Panc1 (cell line): ENCODE measurements around the gene SYT2. TPM values are rescaled to one million over a fixed set of nuclear protein-coding genes. Genes with fewer than 3 reads are reported as not detected.
"Not testable (repeated sequence)": the region's sequence is repeated elsewhere in the genome, so short reads cannot be mapped to it uniquely, and the experiment has no call there.

Source experiments
- ATAC-seq: fragments of 200-7000 bp; cut with Tn5 transposase; 2 replicates; pipeline ENCODE4 v1.9.1; 2020; ENCODE audit warnings: mild to moderate bottlenecking, moderate library complexity
- BruUV-seq: library from RNA; stranded (reverse); fragments of 400-500 nt; replicated peaks from 2 replicates; lab custom pipeline; 2021; lab: Mats Ljungman, UMichigan
- CTCF ChIA-PET: fragments of 300-600 bp; sonication (Branson Sonifier 250); formaldehyde crosslinking; loops from one replicate; lab custom pipeline; 2022; ENCODE audit warnings: antibody characterized with exemption; lab: Charles Lee
- POLR2A ChIA-PET: fragments of 300-600 bp; sonication (Branson Sonifier 250); formaldehyde crosslinking; loops from one replicate; lab custom pipeline; 2022; ENCODE audit warnings: antibody characterized with exemption; lab: Charles Lee
- DNase-seq: peaks from one replicate; pipeline ENCODE4 v3.0.0-alpha.2; 2010; ENCODE audit warnings: low read depth, low spot score
- H3K27ac ChIP-seq: 2 replicates; pipeline ENCODE4 v1.5.1; 2011; ENCODE audit warnings: mild to moderate bottlenecking, low read length, inconsistent platforms
- H3K27me3 ChIP-seq: fragments of 200-500 bp; sonication (Bioruptor generic); 2 replicates; pipeline ENCODE4 v1.6.0; 2014; ENCODE audit warnings: low read length, inconsistent platforms; ENCODE audit not compliant: control insufficient read depth, insufficient read depth
- H3K36me3 ChIP-seq: fragments of 200-500 bp; sonication (Bioruptor generic); 2 replicates; pipeline ENCODE4 v1.5.1; 2014; ENCODE audit warnings: inconsistent platforms, mild to moderate bottlenecking, low read length, moderate library complexity; ENCODE audit not compliant: control insufficient read depth, insufficient read depth
- H3K4me1 ChIP-seq: 2 replicates; pipeline ENCODE4 v1.5.1; 2011; ENCODE audit warnings: inconsistent platforms, mild to moderate bottlenecking, low read length, moderate library complexity; ENCODE audit not compliant: control insufficient read depth, insufficient read depth
- H3K4me3 ChIP-seq, 2 experiments: 2 replicates each; pipeline ENCODE4 v1.5.1; 2011 to 2012; ENCODE audit warnings: low read depth in 2 of 2, low read length in 2 of 2, mild to moderate bottlenecking in 2 of 2, inconsistent platforms in 1 of 2, moderate library complexity in 1 of 2
- H3K9me3 ChIP-seq: fragments of 200-500 bp; sonication (Bioruptor generic); 2 replicates; pipeline ENCODE4 v1.5.1; 2014; ENCODE audit warnings: low read depth, mild to moderate bottlenecking, inconsistent platforms, low read length, moderate library complexity; ENCODE audit not compliant: control insufficient read depth, insufficient read depth
- POLR2AphosphoS5 ChIP-seq: IDR thresholded peaks from 2 replicates; pipeline ENCODE4 v1.6.1; 2012; ENCODE audit warnings: mild to moderate bottlenecking, low read depth, low read length, moderate library complexity
- SIN3A ChIP-seq: IDR thresholded peaks from 2 replicates; pipeline ENCODE4 v1.6.1; 2012; ENCODE audit warnings: low read depth, mild to moderate bottlenecking, low read length, moderate library complexity, borderline replicate concordance; ENCODE audit not compliant: insufficient read depth
- TCF7L2 ChIP-seq: IDR thresholded peaks from 2 replicates; pipeline ENCODE4 v1.6.1; 2011; ENCODE audit warnings: mild to moderate bottlenecking, low read depth, low read length, inconsistent platforms
- in situ Hi-C: cut with HindIII; loops from 2 replicates; pipeline ENCODE4 v1.10.0; 2016; ENCODE audit warnings: low sequenced_read_pairs, low pct_unique_long_range_greater_than_20kb
- intact Hi-C: fragments of 100-400 bp; cut with micrococcal nuclease; formaldehyde crosslinking; loops from one replicate; pipeline ENCODE4 v1.10.0; 2022; ENCODE audit not compliant: unreplicated experiment
- total RNA-seq: library from RNA; stranded (reverse); gene quantifications from one replicate; pipeline ENCODE4 v1.2.1, GENCODE V29; 2021; ENCODE audit not compliant: unreplicated experiment
- TF ChIP-seq, protein P1 (sequence below), 2 experiments: IDR thresholded peaks; 2 replicates each; pipeline ENCODE4 v1.6.1; 2011 to 2012; ENCODE audit warnings: low read depth in 2 of 2, control low read depth in 1 of 2, low read length in 1 of 2, mild to moderate bottlenecking in 1 of 2, moderate library complexity in 1 of 2; ENCODE audit not compliant: insufficient read depth in 1 of 2
- TF ChIP-seq, protein P2 (sequence below): fragments of 450-650 bp; IDR thresholded peaks from 2 replicates; pipeline ENCODE4 v1.5.1; 2017; ENCODE audit warnings: mild to moderate bottlenecking

SYT2 gene
- total RNA-seq, 1 experiment from 2014 or later: 0.03 TPM

DNA sequence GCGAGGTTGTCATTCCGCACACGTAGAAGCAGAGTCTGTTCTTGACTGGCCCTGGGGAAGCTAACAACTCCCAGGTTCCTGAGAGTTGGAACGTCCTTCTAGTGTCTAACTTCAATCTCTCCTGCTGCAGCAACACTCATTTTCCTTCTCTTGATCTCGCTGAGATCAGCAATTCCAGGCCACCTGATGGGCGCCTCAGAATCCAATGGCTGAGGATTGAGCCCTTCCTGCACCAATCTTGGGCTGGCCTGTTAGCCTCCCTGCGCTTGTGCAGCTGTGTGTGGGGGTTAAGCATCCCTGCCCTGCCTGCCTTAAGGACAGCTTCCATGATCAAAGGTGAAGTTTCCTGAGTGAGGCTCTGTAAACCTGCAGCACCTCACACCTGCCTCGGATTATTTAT is 87.9 kb downstream of the SYT2 start:
- intact Hi-C loops (no loop called here), in situ Hi-C loops (no loop called here)
- BruUV-seq: no TSS peak
- ChIA-PET POLR2A (no interaction called here), CTCF (no interaction called here)
- H3K27me3 ChIP-seq: no peaks in the 10 kb centered on the region
- H3K27ac ChIP-seq: no peak overlapping the region
- H3K4me1 ChIP-seq: no peaks in the 10 kb centered on the region
- no peak for DNase-seq
- no peak for ATAC-seq
- H3K4me3 ChIP-seq: no peak overlapping the region
- TF ChIP-seq SIN3A: no peak
- no peak for TF ChIP-seq POLR2AphosphoS5
- no peak for TF ChIP-seq TCF7L2
- no peaks in the 10 kb centered on the region for H3K9me3 ChIP-seq
- no peaks in the 10 kb centered on the region for H3K36me3 ChIP-seq

DNA sequence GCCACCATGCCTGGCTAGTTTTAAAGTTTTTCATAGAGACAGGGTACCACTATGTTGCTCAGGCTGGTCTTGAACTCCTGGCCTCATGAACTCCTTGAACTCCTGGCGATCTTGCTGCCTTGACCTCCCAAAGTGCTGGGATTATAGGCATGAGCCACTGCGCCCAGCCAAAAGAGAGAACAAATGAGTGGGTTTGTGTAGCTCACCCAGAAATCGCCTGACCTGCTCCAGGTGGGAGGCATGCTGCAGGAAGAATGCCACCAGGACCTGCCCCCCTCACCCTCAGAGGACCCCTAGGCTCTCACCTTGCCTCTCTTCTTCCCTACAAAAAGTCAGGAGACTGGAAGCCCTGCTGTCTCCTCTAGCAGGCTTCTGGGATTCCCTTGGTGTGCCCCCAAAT is 88.8 kb downstream of the SYT2 start:
- ATAC-seq (no peak), DNase-seq (no peak)
- no peaks in the 10 kb centered on the region for H3K4me1 ChIP-seq
- intact Hi-C loops (no loop called here), in situ Hi-C loops (no loop called here)
- TF ChIP-seq, protein P1, sequence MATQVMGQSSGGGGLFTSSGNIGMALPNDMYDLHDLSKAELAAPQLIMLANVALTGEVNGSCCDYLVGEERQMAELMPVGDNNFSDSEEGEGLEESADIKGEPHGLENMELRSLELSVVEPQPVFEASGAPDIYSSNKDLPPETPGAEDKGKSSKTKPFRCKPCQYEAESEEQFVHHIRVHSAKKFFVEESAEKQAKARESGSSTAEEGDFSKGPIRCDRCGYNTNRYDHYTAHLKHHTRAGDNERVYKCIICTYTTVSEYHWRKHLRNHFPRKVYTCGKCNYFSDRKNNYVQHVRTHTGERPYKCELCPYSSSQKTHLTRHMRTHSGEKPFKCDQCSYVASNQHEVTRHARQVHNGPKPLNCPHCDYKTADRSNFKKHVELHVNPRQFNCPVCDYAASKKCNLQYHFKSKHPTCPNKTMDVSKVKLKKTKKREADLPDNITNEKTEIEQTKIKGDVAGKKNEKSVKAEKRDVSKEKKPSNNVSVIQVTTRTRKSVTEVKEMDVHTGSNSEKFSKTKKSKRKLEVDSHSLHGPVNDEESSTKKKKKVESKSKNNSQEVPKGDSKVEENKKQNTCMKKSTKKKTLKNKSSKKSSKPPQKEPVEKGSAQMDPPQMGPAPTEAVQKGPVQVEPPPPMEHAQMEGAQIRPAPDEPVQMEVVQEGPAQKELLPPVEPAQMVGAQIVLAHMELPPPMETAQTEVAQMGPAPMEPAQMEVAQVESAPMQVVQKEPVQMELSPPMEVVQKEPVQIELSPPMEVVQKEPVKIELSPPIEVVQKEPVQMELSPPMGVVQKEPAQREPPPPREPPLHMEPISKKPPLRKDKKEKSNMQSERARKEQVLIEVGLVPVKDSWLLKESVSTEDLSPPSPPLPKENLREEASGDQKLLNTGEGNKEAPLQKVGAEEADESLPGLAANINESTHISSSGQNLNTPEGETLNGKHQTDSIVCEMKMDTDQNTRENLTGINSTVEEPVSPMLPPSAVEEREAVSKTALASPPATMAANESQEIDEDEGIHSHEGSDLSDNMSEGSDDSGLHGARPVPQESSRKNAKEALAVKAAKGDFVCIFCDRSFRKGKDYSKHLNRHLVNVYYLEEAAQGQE (IDR thresholded peaks at IDR 0.05; ENCODE audit: insufficient read depth in 1 of 2, low read depth in 2 of 2, low read length in 1 of 2): no peak
- TF ChIP-seq TCF7L2: no peak
- TF ChIP-seq POLR2AphosphoS5: no peak
- no peak for TF ChIP-seq SIN3A
- TF ChIP-seq, protein P2, sequence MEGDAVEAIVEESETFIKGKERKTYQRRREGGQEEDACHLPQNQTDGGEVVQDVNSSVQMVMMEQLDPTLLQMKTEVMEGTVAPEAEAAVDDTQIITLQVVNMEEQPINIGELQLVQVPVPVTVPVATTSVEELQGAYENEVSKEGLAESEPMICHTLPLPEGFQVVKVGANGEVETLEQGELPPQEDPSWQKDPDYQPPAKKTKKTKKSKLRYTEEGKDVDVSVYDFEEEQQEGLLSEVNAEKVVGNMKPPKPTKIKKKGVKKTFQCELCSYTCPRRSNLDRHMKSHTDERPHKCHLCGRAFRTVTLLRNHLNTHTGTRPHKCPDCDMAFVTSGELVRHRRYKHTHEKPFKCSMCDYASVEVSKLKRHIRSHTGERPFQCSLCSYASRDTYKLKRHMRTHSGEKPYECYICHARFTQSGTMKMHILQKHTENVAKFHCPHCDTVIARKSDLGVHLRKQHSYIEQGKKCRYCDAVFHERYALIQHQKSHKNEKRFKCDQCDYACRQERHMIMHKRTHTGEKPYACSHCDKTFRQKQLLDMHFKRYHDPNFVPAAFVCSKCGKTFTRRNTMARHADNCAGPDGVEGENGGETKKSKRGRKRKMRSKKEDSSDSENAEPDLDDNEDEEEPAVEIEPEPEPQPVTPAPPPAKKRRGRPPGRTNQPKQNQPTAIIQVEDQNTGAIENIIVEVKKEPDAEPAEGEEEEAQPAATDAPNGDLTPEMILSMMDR: no peak
- H3K9me3 ChIP-seq: no peaks in the 10 kb centered on the region
- ChIA-PET CTCF (interaction anchor here (0.7 kb wide), 1 partner anchor 33 kb away, joined by 3 read pairs; no protein-coding TSS in a partner anchor), POLR2A (no interaction called here)
- H3K4me3 ChIP-seq: no peak overlapping the region
- no peaks in the 10 kb centered on the region for H3K27me3 ChIP-seq
- no peak overlapping the region for H3K27ac ChIP-seq
- no peaks in the 10 kb centered on the region for H3K36me3 ChIP-seq
- BruUV-seq: no TSS peak

DNA sequence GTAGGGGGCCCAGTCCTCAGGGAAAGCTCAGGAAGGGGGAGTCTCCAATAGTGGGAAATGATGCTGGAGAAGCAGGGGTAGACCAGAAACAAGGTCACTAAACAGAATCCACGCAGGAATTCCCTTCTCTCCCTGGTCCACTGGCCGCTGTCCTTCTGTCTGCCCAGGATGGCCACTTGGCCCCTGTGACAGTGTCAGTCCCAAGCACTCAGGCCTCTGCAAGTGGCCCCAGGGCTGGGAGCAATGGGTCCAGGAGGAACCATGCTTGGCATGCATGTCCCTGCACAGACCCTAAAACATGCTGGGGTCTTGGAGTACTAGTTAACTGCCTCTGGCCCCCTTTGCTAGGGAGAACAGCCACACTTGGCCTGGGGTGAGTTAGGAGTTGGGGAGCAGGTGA is 90.2 kb downstream of the SYT2 start:
- H3K27ac ChIP-seq, H3K9me3 ChIP-seq, CTCF ChIA-PET, intact Hi-C loops, BruUV-seq, H3K4me1 ChIP-seq, H3K36me3 ChIP-seq, DNase-seq, H3K27me3 ChIP-seq, in situ Hi-C loops, ATAC-seq, H3K4me3 ChIP-seq: not testable (repeated sequence)
- POLR2A ChIA-PET: interaction anchor here (0.6 kb wide), 1 partner anchor 48 kb away, joined by 3 read pairs; no protein-coding TSS in a partner anchor
